HCT116 (cell line): ENCODE data around the gene NKPD1. TPM values are rescaled to one million over a fixed set of nuclear protein-coding genes. Genes with fewer than 3 reads are reported as not detected.
A peak's percentile ranks its signal among the peaks of the same experiment; 100 is the strongest.

Experiments
- ATAC-seq: fragments of 200-7000 bp; cut with Tn5 transposase; 2 replicates; pipeline ENCODE4 v1.9.1; 2020; ENCODE audit warnings: mild to moderate bottlenecking, moderate library complexity
- BruUV-seq: library from RNA; stranded (reverse); fragments of 400-500 nt; replicated peaks from 2 replicates; lab custom pipeline; 2021; lab: Mats Ljungman, UMichigan
- CTCF ChIA-PET: fragments of 300-600 bp; sonication (Branson Sonifier 250); formaldehyde crosslinking; loops from one replicate; lab custom pipeline; 2021; ENCODE audit warnings: antibody characterized with exemption; lab: Charles Lee
- POLR2A ChIA-PET: fragments of 300-600, 350-600 bp; sonication (Branson Sonifier 250); formaldehyde crosslinking; loops from one replicate; lab custom pipeline; 2021; ENCODE audit warnings: antibody characterized with exemption; lab: Charles Lee
- RAD21 ChIA-PET, 2 experiments: fragments of 300-600 bp; sonication (Branson Sonifier 250); formaldehyde crosslinking; loops; one replicate each; lab custom pipeline; 2023; ENCODE audit warnings: low total read pairs in 2 of 2; ENCODE audit not compliant: uncharacterized antibody in 2 of 2, unreplicated experiment in 2 of 2, low non-redundant PET in 1 of 2; lab: Charles Lee
- DNase-seq: peaks from one replicate; pipeline ENCODE4 v3.0.0-alpha.2; 2010; ENCODE audit warnings: low read depth, low spot score
- H2AFZ ChIP-seq: fragments of 200-600 bp; shearing (Covaris generic), sonication (generic); 2 replicates; pipeline ENCODE4 v1.6.1; 2017; ENCODE audit warnings: low read depth, mixed run types, mixed read lengths, antibody characterized with exemption, low read length; ENCODE audit not compliant: poor library complexity, severe bottlenecking
- H3K27ac ChIP-seq: 2 replicates; pipeline ENCODE4 v1.5.1; 2012; ENCODE audit warnings: low read depth, low read length
- H3K27me3 ChIP-seq: fragments of 200-600 bp; sonication (generic); 2 replicates; pipeline ENCODE4 v1.6.1; 2016; ENCODE audit warnings: mixed run types, low read length, mixed read lengths; ENCODE audit not compliant: insufficient read depth
- H3K36me3 ChIP-seq, 2 experiments: fragments of 200-500 bp in 1 of 2; fragments of 200-600 bp in 1 of 2; sonication (Bioruptor generic) in 1 of 2; sonication (generic) in 1 of 2; 2 replicates each; pipeline versions ENCODE4 v1.5.1 to v1.6.1; 2014 to 2016; ENCODE audit warnings: low read length in 2 of 2, inconsistent platforms in 1 of 2, mixed read lengths in 1 of 2, mixed run types in 1 of 2; ENCODE audit not compliant: insufficient read depth in 2 of 2, control insufficient read depth in 1 of 2
- H3K4me1 ChIP-seq, 2 experiments: fragments of 200-600 bp in 1 of 2; sonication (generic) in 1 of 2; 2 replicates each; pipeline versions ENCODE4 v1.5.1 to v1.6.1; 2012 to 2017; ENCODE audit warnings: low read length in 2 of 2, inconsistent platforms in 1 of 2, mild to moderate bottlenecking in 1 of 2, mixed read lengths in 1 of 2, mixed run types in 1 of 2, moderate library complexity in 1 of 2; ENCODE audit not compliant: insufficient read depth in 2 of 2, control insufficient read depth in 1 of 2
- H3K4me2 ChIP-seq: fragments of 200-600 bp; sonication (generic); 2 replicates; pipeline ENCODE4 v1.6.1; 2017; ENCODE audit warnings: mixed run types, low read length, mixed read lengths
- H3K4me3 ChIP-seq, 2 experiments: fragments of 200-600 bp in 1 of 2; sonication (generic) in 1 of 2; replicated peaks in 1 of 2; 2 replicates each; pipeline ENCODE4 v1.5.1; 2011 to 2016; ENCODE audit warnings: low read length in 2 of 2, control low read depth in 1 of 2, low read depth in 1 of 2, mild to moderate bottlenecking in 1 of 2, mixed read lengths in 1 of 2, mixed run types in 1 of 2
- H3K79me2 ChIP-seq: fragments of 200-600 bp; sonication (generic); 2 replicates; pipeline ENCODE4 v1.6.1; 2017; ENCODE audit warnings: mild to moderate bottlenecking, mixed run types, low read length, moderate library complexity, mixed read lengths; ENCODE audit not compliant: insufficient read depth
- H3K9ac ChIP-seq: fragments of 200-600 bp; sonication (generic); 2 replicates; pipeline ENCODE4 v1.6.1; 2016; ENCODE audit warnings: low read length, mixed read lengths
- H3K9me2 ChIP-seq: fragments of 200-600 bp; sonication (generic), shearing (Covaris generic); 2 replicates; pipeline ENCODE4 v1.6.1; 2017; ENCODE audit warnings: mixed run types, mild to moderate bottlenecking, moderate library complexity; ENCODE audit not compliant: insufficient read depth
- H3K9me3 ChIP-seq, 2 experiments: fragments of 200-500 bp in 1 of 2; fragments of 200-600 bp in 1 of 2; sonication (Bioruptor generic) in 1 of 2; sonication (generic) in 1 of 2; 2 replicates each; pipeline ENCODE4 v1.6.1; 2014 to 2017; ENCODE audit warnings: low read length in 2 of 2, mixed read lengths in 2 of 2, inconsistent platforms in 1 of 2, low read depth in 1 of 2, mild to moderate bottlenecking in 1 of 2, mixed run types in 1 of 2, moderate library complexity in 1 of 2; ENCODE audit not compliant: control insufficient read depth in 1 of 2, insufficient read depth in 1 of 2
- H4K20me1 ChIP-seq: fragments of 200-600 bp; sonication (generic), shearing (Covaris generic); 2 replicates; pipeline ENCODE4 v1.6.1; 2017; ENCODE audit warnings: mixed run types, mild to moderate bottlenecking, moderate library complexity; ENCODE audit not compliant: insufficient read depth
- CTCF ChIP-seq, 3 experiments: fragments of 200-600 bp in 1 of 3; sonication (generic) in 1 of 3; IDR thresholded peaks in 2 of 3; conservative IDR thresholded peaks in 1 of 3; 2 replicates each; pipeline ENCODE4 v1.5.1; 2012 to 2017; ENCODE audit warnings: low read depth in 2 of 3, low read length in 2 of 3, antibody characterized with exemption in 1 of 3, borderline replicate concordance in 1 of 3, control low read depth in 1 of 3, mild to moderate bottlenecking in 1 of 3, mixed read lengths in 1 of 3, mixed run types in 1 of 3, moderate library complexity in 1 of 3; ENCODE audit not compliant: insufficient read depth in 1 of 3
- SRF ChIP-seq: IDR thresholded peaks from 2 replicates; pipeline ENCODE4 v1.6.1; 2012; ENCODE audit warnings: low read depth
- YY1 ChIP-seq: IDR thresholded peaks from 2 replicates; pipeline ENCODE4 v1.6.1; 2011; ENCODE audit warnings: low read length, low read depth, moderate library complexity, mild to moderate bottlenecking; ENCODE audit not compliant: insufficient replicate concordance; ENCODE audit errors: extremely low read depth
- ZFX ChIP-seq: fragments of 450-650 bp; IDR thresholded peaks from 2 replicates; pipeline ENCODE4 v1.6.1; 2017
- intact Hi-C: fragments of 100-400 bp; cut with micrococcal nuclease; formaldehyde crosslinking; loops from 2 replicates; pipeline ENCODE4 v1.10.0; 2022
- total RNA-seq: library from RNA; stranded (reverse); gene quantifications from one replicate; pipeline ENCODE4 v1.2.1, GENCODE V29; 2021; ENCODE audit not compliant: unreplicated experiment

Gene NKPD1
- total RNA-seq, 1 experiment from 2014 or later: 0.64 TPM

- ATAC-seq: peak; percentile 91
Observed at GRCh38 chr19:45164577-45165335, 4.0 kb upstream of the NKPD1 start.

More at GRCh38 chr19:45164577-45165335, 4.0 kb upstream of the NKPD1 start:
- H3K27ac ChIP-seq: no peak overlapping the region; the same call in 1 of the 2 replicates
- H3K9me2 ChIP-seq: no peaks in the 10 kb centered on the region
- no TSS peak for BruUV-seq
- H4K20me1 ChIP-seq: no peaks in the 10 kb centered on the region
- no peaks in the 10 kb centered on the region for H3K79me2 ChIP-seq
- ChIA-PET CTCF (interaction anchor here (0.5 to 1.5 kb wide), 7 partner anchors 10 to 280 kb away, joined by 3 to 12 read pairs (median 3); partner anchors contain the start of genes BLOC1S3 and TRAPPC6A), POLR2A (interaction anchor here (1.1 to 1.4 kb wide), 2 partner anchors 10 to 13 kb away, joined by 4 to 7 read pairs; partner anchors contain the start of genes BLOC1S3 and TRAPPC6A)
- H2AFZ ChIP-seq: no peak overlapping the region
- no peaks in the 10 kb centered on the region for H3K36me3 ChIP-seq
- TF ChIP-seq SRF (no peak), ZFX (no peak), CTCF (IDR thresholded peaks at IDR 0.05 in 2 of 3, conservative IDR thresholded peaks at IDR 0.05 in 1 of 3; ENCODE audit: borderline replicate concordance in 1 of 3, insufficient read depth in 1 of 3, low read depth in 2 of 3, low read length in 2 of 3) (peak in 2 of 3 experiments; percentile 15 to 20; a peak in 2 of 6 replicates), YY1 (peak; percentile 19)
- TF ChIP-seq, all 23 proteins: peak for 2
- peaks cover 22 to 42% of the 10 kb centered on the region in 2 experiments for H3K4me1 ChIP-seq
- intact Hi-C loops: loop anchor here (1.0 kb wide), 1 partner anchor 14 kb away; the partner anchor contains the start of genes BLOC1S3 and TRAPPC6A
- DNase-seq: peak; percentile 83
- H3K9me3 ChIP-seq: no peaks in the 10 kb centered on the region
- peak overlapping the region; percentile 20 to 33; a peak in 3 of 4 replicates for H3K4me3 ChIP-seq
- RAD21 ChIA-PET: interaction anchor here in 1 of 2 experiments (0.6 kb wide), 1 partner anchor 62 kb away, joined by 3 read pairs; no protein-coding TSS in a partner anchor
- H3K9ac ChIP-seq: peak overlapping the region; percentile 36; the same call in 1 of the 2 replicates
- H3K4me2 ChIP-seq: peak overlapping the region; percentile 75
- no peaks in the 10 kb centered on the region for H3K27me3 ChIP-seq
